ENCODE results near the gene TFCP2.

DNA sequence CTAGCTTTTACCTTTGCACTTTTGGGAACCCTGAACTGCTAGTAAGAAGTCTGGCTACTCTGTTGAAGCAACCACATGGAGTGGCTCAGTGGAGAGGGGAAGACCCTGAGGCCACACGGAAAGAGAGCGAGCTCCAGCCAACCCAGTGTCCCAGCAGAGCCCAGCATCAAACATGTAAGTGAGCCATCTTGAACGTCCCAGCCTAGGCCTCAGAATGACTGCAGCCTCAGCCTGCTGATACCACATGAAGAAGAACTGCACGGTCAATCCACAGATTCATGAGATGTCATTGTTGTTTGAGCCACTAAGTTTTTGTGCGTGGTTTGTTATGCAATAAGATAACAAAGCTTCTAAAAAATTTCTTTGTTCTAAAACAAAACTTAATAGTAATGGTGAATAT is 40.2 kb downstream of the TFCP2 start:
- TF ChIP-seq, protein P1, sequence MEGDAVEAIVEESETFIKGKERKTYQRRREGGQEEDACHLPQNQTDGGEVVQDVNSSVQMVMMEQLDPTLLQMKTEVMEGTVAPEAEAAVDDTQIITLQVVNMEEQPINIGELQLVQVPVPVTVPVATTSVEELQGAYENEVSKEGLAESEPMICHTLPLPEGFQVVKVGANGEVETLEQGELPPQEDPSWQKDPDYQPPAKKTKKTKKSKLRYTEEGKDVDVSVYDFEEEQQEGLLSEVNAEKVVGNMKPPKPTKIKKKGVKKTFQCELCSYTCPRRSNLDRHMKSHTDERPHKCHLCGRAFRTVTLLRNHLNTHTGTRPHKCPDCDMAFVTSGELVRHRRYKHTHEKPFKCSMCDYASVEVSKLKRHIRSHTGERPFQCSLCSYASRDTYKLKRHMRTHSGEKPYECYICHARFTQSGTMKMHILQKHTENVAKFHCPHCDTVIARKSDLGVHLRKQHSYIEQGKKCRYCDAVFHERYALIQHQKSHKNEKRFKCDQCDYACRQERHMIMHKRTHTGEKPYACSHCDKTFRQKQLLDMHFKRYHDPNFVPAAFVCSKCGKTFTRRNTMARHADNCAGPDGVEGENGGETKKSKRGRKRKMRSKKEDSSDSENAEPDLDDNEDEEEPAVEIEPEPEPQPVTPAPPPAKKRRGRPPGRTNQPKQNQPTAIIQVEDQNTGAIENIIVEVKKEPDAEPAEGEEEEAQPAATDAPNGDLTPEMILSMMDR (IDR thresholded peaks at IDR 0.05), result no peak
- TF ChIP-seq EP300 (IDR thresholded peaks at IDR 0.05; ENCODE audit: low read depth), result no peak

All from transverse colon (tissue), 3 donors.